Common myeloid progenitor, CD34-positive (primary cell): ENCODE data around the gene WWP2.

Experiments used
- CTCF ChIA-PET: fragments of 350-600 bp; sonication (Branson Sonifier 250); formaldehyde crosslinking; loops from one replicate; lab custom pipeline; 2021; ENCODE audit warnings: antibody characterized with exemption; lab: Charles Lee
- POLR2A ChIA-PET: fragments of 350-600 bp; sonication (Branson Sonifier 250); formaldehyde crosslinking; loops from one replicate; lab custom pipeline; 2021; ENCODE audit warnings: antibody characterized with exemption; lab: Charles Lee
- DNase-seq, 3 donors: peaks; one replicate each; pipeline versions ENCODE4 v3.0.0 to v3.0.0-alpha.2; 2013
- H3K27ac ChIP-seq, 2 experiments: 1 replicate in 1 of 2; 2 replicates in 1 of 2; pipeline ENCODE4 v1.7.0; 2013; ENCODE audit warnings: inconsistent platforms in 2 of 2, low read length in 2 of 2, mild to moderate bottlenecking in 2 of 2, low read depth in 1 of 2, moderate library complexity in 1 of 2; ENCODE audit not compliant: severe bottlenecking in 2 of 2, insufficient read depth in 1 of 2, poor library complexity in 1 of 2
- H3K27me3 ChIP-seq, 5 experiments: replicated peaks in 2 of 5; 1 replicate in 3 of 5; 2 replicates in 2 of 5; pipeline versions ENCODE4 v1.6.1 to v1.7.0; 2013; ENCODE audit warnings: low read length in 4 of 5, mild to moderate bottlenecking in 2 of 5, moderate library complexity in 2 of 5, inconsistent platforms in 1 of 5; ENCODE audit not compliant: insufficient read depth in 5 of 5, control insufficient read depth in 4 of 5
- H3K36me3 ChIP-seq, 4 experiments: 1 replicate in 2 of 4; 2 replicates in 2 of 4; pipeline versions ENCODE4 v1.6.1 to v1.7.0; 2013; ENCODE audit warnings: low read length in 3 of 4, control low read depth in 1 of 4, mild to moderate bottlenecking in 1 of 4; ENCODE audit not compliant: control insufficient read depth in 4 of 4, insufficient read depth in 4 of 4
- H3K4me1 ChIP-seq, 4 experiments: 1 replicate in 3 of 4; 2 replicates in 1 of 4; pipeline versions ENCODE4 v1.6.1 to v1.7.1; 2013; ENCODE audit warnings: low read length in 3 of 4, mild to moderate bottlenecking in 3 of 4, control low read depth in 1 of 4, inconsistent platforms in 1 of 4, moderate library complexity in 1 of 4; ENCODE audit not compliant: control insufficient read depth in 4 of 4, insufficient read depth in 4 of 4; ENCODE audit errors: control extremely low read depth in 1 of 4
- H3K4me3 ChIP-seq, 7 experiments: 1 replicate in 4 of 7; 2 replicates in 3 of 7; pipeline versions ENCODE4 v1.5.1 to v1.7.0; 2013; ENCODE audit warnings: mild to moderate bottlenecking in 7 of 7, low read length in 6 of 7, moderate library complexity in 6 of 7, inconsistent platforms in 2 of 7, low read depth in 2 of 7, control low read depth in 1 of 7; ENCODE audit not compliant: insufficient read depth in 4 of 7, control insufficient read depth in 1 of 7; ENCODE audit errors: extremely low read depth in 1 of 7
- H3K9me3 ChIP-seq, 5 experiments: 1 replicate in 4 of 5; 2 replicates in 1 of 5; pipeline versions ENCODE4 v1.6.1 to v1.7.1; 2013; ENCODE audit warnings: low read length in 4 of 5, mild to moderate bottlenecking in 2 of 5, inconsistent platforms in 1 of 5, low read depth in 1 of 5, moderate library complexity in 1 of 5; ENCODE audit not compliant: control insufficient read depth in 4 of 5, insufficient read depth in 2 of 5; ENCODE audit errors: control extremely low read depth in 1 of 5
- WGBS: methylation state at CpG from one replicate; pipeline ENCODE4 v1.1.5; 2013; ENCODE audit not compliant: insufficient coverage; 5-methylcytosine and 5-hydroxymethylcytosine counted together

WWP2 gene

GRCh38 chr16:69827524-69827923, 65.4 kb downstream of the WWP2 start:
- Histone ChIP-seq H3K9me3 (no peaks in the 10 kb centered on the region), H3K36me3 (peaks cover 0 to 5% (median 3%) of the 10 kb centered on the region in 4 experiments), H3K27ac (no peak overlapping the region), H3K4me3 (no peak overlapping the region), H3K27me3 (no peaks in the 10 kb centered on the region), H3K4me1 (peaks cover 0 to 12% (median 7%) of the 10 kb centered on the region in 4 experiments)
- 94% methylated on average over 4 of the region's 5 CpGs for WGBS
- DNase-seq, result no peak
- ChIA-PET CTCF (no interaction called here), POLR2A (no interaction called here)

GRCh38 chr16:69829338-69829737, 67.2 kb downstream of the WWP2 start:
- H3K27me3 ChIP-seq, result no peaks in the 10 kb centered on the region
- H3K9me3 ChIP-seq, result no peaks in the 10 kb centered on the region
- no peak for DNase-seq
- H3K27ac ChIP-seq, result no peak overlapping the region
- WGBS, result 100% methylated on average over 1 of the region's 1 CpG
- no peaks in the 10 kb centered on the region for H3K4me1 ChIP-seq
- POLR2A ChIA-PET, result no interaction called here
- CTCF ChIA-PET, result interaction anchor here (1.3 kb wide), 1 partner anchor 33 kb away, joined by 3 read pairs; no protein-coding TSS in a partner anchor
- H3K4me3 ChIP-seq, result no peak overlapping the region
- H3K36me3 ChIP-seq, result peaks cover 0 to 7% (median 3%) of the 10 kb centered on the region in 4 experiments

- Histone ChIP-seq H3K4me1 (no peaks in the 10 kb centered on the region), H3K36me3 (peaks cover 0 to 7% (median 3%) of the 10 kb centered on the region in 4 experiments), H3K27me3 (no peaks in the 10 kb centered on the region), H3K27ac (no peak overlapping the region), H3K9me3 (no peaks in the 10 kb centered on the region), H3K4me3 (no peak overlapping the region)
- DNase-seq, result no peak
- 96% methylated on average over 5 of the region's 5 CpGs for WGBS
- CTCF ChIA-PET, result interaction anchor here (1.3 kb wide), 1 partner anchor 34 kb away, joined by 3 read pairs; no protein-coding TSS in a partner anchor
- POLR2A ChIA-PET, result no interaction called here
Observed at GRCh38 chr16:69830146-69830533, 68.0 kb downstream of the WWP2 start.

- DNase-seq, result no peak
- H3K36me3 ChIP-seq, result peaks cover 0 to 7% (median 3%) of the 10 kb centered on the region in 4 experiments
- ChIA-PET CTCF (no interaction called here), POLR2A (no interaction called here)
- no peaks in the 10 kb centered on the region for H3K27me3 ChIP-seq
- H3K4me3 ChIP-seq, result no peak overlapping the region
- no peaks in the 10 kb centered on the region for H3K9me3 ChIP-seq
- WGBS, result 97% methylated on average over 9 of the region's 10 CpGs
- no peak overlapping the region for H3K27ac ChIP-seq
- H3K4me1 ChIP-seq, result no peaks in the 10 kb centered on the region
Observed at GRCh38 chr16:69830534-69831211, 68.5 kb downstream of the WWP2 start.

GRCh38 chr16:69831212-69832123, 69.3 kb downstream of the WWP2 start:
- WGBS, result 100% methylated on average over 4 of the region's 13 CpGs
- H3K4me3 ChIP-seq, result no peak overlapping the region
- CTCF ChIA-PET, result no interaction called here
- no peaks in the 10 kb centered on the region for H3K27me3 ChIP-seq
- POLR2A ChIA-PET, result no interaction called here
- DNase-seq, result no peak
- H3K27ac ChIP-seq, result no peak overlapping the region
- H3K9me3 ChIP-seq, result no peaks in the 10 kb centered on the region
- peaks cover 0 to 7% (median 3%) of the 10 kb centered on the region in 4 experiments for H3K36me3 ChIP-seq
- H3K4me1 ChIP-seq, result no peaks in the 10 kb centered on the region

- no peak for DNase-seq
- Histone ChIP-seq H3K36me3 (peaks cover 0 to 7% (median 3%) of the 10 kb centered on the region in 4 experiments), H3K27ac (no peak overlapping the region), H3K4me1 (no peaks in the 10 kb centered on the region), H3K9me3 (no peaks in the 10 kb centered on the region), H3K4me3 (no peak overlapping the region), H3K27me3 (no peaks in the 10 kb centered on the region)
- CTCF ChIA-PET, result no interaction called here
- POLR2A ChIA-PET, result no interaction called here
- WGBS, result 90% methylated on average over 3 of the region's 7 CpGs
Observed at GRCh38 chr16:69833357-69834282, 71.5 kb downstream of the WWP2 start.
